ENCODE results near the gene ADGRL3.

DNA sequence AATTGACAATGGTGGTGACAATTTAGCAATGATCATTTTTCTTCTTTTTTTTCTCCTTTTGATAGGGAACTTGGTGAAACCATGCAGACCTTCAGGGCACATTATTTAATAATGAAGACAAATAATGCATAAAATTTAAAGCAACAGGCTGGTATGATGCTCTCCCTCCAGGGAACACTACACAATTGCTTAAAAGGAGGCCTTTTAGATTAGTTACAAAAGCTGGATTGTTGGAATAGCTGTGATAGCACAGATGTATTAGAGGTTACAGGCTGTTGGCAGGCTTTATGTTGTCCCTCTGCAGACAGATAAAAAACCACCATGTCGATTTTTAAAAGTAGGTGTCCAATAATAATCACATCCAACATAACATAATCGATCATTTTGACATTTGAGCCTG is 307.0 kb downstream of the ADGRL3 start:
- no peak for TF ChIP-seq RARB (CRISPR knock-in tag; IDR thresholded peaks at IDR 0.05)
- TF ChIP-seq CSRNP3 (CRISPR knock-in tag; IDR thresholded peaks at IDR 0.05), result no peak
